CD4-positive, alpha-beta T cell treated with Interleukin-2 at 100 ng/mL for 4 hours (primary cell): ENCODE data around the gene ZNF333.
A peak's percentile ranks its signal among the peaks of the same experiment; 100 is the strongest.

Experiments used
- DNase-seq: peaks from one replicate; pipeline ENCODE4 v3.0.0-alpha.2; 2020; ENCODE audit warnings: low spot score

ZNF333 gene

DNA sequence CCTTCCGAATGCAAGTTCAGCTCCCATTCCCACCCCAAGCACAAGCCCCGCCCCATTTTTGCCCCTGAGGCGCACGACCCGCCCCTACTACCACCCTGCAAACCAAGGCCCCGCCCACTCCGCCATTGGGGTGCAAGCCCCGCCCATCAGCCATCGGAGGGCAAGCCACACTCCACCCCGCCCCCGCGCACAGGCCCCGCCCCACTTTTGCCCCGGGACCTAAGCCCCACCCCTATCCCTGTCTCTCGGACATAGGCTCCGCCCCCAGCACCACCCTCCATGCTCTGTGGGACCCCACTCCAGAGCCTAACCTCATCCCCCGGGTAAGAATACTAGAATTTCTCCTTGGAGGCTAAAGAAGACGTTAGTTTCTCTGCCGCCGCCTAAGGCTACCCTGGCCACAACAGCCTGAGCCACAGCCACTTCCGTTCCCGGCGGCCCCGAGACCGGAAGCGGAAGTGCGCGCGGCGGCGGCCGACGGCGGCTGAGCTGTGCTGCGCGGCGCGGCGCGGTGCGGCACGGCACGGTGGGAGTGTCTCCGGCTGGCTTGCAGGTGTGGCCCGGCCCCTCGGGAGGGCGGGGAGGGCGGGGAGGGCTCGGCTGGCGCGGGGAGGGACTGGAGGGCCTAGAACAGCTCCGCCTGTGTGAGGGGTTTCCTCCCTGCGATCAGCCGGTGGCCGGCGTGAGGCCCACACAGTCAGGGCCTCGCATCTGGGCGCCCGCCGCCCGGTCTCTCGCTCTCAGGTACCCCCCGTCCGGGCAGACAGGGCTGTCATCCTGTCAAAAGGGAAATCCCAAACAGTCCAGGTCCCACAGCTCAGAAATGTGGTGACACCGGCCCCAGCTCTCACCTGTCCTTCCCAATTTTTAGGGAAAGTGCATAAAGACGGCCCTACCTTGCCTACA lies at the start of gene ZNF333:
Gene ZNF333, plus strand, starts transcription at position 451 of the 906 bp plus-strand sequence. CDS start 3,444 bp downstream, outside the sequence.
- peak; percentile 96 for DNase-seq

DNA sequence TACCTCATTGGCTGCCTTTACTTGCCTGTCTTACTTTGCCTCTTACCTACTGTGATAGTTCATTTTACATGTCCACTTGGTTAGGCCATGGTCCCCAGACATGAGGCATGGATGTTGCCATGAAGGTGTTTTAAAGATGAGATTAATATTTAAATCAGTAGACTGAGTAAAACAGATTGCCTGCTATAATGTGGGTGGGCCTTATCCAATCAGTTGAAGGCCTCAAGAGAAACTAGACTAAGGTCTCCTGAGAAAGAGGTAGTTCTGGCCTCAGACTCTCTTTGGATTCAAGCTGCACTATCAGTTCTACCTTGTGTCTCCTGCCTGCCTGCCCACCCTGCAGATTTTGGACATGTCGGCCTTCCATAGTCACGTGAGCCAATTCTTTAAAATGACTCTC lies 41.3 kb upstream of the ZNF333 start:
- DNase-seq, result no peak

GRCh38 chr19:14649020-14649419 lies 40.8 kb upstream of the ZNF333 start:
- no peak for DNase-seq

- DNase-seq, result no peak
These were observed 39.7 kb upstream of the ZNF333 start for GRCh38 chr19:14650161-14650560.

DNA sequence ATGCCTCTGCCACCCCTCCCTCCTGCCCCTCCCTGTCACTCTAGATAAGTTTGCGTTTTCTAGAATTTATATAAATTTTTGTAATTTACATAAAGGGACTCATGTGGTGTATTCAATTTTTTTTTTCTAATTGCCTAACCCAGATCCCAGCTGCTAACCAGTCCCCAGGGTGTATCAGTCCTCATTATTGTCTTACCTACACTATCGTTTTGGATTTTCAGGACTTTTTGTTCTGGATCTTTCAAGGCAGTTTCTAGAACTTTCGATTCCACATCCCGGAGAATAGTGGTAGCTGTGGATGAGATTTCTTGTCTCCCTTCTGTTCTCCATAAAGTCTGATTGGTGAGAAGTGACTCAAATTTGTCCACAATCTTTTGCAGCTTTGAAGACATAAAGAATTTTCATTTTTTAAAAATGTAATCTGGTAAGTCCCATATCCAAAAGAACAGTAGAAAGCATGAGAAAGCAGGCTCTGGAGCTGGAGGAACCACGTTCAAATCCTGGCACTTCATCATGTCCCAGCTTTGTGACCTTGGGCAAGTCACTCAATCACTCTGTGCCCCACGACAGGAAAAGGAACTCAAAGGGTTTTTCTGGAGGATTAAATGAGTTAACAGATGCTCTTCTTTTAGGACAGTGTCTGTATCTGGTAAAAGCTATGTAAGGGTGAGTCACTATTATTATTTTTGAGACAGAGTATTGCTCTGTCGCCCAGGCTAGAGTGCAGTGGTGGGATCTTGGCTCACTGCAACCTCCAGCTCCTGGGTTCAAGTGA lies 34.9 kb upstream of the ZNF333 start:
- no peak for DNase-seq

GRCh38 chr19:14655726-14656125 lies 34.1 kb upstream of the ZNF333 start:
- no peak for DNase-seq

DNA sequence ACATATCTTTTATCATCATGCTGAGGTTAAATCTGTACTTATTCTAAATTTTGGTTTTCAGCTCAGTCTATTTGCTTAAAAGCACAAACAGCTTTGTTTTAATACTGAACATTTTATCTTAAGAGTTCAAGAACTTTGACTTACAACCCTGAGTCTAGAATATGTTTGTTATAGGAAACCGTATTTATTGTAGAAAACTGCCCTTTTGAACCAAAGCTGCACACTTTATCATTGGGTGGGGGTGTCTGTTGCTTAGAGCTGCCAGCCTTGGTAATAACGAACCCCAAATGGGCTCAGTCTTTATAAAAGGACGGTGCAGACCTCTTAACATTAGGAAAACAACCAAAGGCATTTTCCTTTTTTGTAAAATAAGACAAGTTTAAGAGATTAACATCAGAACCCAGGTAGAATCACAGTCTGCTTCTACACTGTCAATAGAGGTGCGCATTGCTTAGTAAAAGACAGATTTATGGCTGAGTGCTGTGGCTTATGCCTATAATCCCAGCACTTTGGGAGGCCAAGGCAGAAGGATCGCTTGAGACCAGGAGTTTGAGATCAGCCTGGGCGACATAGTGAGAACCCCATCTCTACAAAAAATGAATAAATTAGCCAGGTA lies 29.9 kb upstream of the ZNF333 start:
- no peak for DNase-seq

GRCh38 chr19:14661372-14661924 lies 28.4 kb upstream of the ZNF333 start:
- DNase-seq, result no peak

DNA sequence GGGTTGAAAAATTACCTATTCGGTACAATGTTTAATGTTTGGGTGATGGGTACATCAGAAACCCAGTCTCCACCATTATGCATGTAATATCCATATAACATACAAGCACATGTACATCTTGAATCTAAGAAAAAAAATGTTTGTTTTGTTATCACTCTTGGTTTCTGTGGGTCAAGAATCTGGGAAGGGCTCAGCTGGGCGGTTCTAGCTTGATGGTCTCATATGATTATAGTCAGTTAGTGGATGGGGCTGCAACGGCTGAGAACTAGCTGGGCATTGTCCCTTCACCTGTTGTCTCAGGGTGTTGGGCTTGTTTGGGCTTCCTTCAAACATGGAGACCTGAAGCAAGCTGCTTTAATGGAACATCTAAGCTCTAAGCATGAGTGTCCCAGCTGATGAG lies 19.9 kb upstream of the ZNF333 start:
- no peak for DNase-seq

GRCh38 chr19:14670408-14670807 lies 19.4 kb upstream of the ZNF333 start:
- DNase-seq, result no peak

DNA sequence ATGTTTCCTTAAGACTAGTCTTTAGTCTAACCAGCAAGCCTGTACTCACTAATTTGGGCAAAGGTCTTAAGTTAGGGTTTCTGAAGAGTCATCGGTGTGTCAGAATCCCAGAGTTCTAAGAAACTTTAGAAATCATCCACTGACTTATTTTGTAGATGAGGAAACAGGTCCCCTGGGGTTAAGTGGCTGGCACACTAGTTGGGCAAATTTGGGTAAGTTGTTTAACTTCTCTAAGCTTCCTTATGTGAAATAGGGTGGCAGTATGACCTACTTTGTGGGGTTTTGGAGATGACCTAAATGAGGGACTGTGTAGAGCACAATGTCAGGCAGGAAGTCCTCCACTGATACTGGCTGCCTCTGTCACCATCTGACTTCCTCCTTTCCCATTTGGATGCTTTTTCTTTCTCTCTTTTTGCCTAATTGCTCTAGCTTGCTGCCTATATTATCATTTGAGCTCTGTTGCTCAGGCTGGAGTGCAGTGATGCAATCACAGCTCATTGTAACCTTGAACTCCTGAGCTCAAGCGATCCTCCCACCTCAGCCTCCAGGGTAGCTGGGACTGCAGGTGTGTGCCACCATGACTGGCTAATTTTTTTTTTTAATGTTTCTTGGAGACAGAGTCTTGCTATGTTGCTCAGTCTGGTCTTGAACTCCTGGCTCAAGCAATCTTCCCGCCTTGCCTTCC lies 17.5 kb upstream of the ZNF333 start:
- peak; percentile 29 for DNase-seq

DNA sequence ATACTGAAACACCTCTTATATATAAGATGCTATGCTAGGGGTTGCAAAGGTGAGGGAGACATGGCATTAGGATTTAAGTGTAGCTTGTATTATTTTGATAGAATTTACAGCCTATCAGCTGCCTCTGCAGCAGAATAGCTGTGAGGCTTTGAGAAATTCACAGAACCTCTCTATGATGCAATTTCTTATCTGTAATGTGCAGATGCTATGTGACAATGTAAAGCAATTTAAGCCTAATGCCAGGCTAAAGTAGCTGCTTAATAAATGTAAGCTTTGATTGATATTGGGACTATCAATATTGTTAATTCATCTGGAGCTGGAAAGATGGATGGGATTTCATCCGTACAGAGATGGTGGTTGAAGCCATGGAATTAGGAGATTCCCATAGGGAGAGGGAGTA lies 16.8 kb upstream of the ZNF333 start:
- no peak for DNase-seq

DNA sequence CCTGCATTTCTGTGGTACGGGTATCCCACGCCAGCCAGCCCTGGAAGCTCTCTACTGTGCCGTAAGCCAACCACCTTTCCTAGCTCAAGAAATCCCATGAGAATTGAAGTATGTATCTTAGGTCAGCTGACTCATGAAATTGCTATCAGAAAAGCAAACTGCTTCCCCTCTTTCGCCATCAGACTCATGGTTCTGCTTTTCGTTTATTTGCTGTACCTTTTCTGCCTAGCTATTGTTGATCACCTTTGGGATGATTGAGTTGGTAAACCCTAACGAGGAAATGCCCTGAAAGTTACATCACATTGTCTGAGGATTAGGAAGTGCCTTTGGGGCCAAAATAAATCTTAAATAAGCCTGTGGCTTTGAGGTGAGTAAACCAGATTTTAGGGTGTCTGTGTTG lies 15.1 kb upstream of the ZNF333 start, which contains the start of gene ADGRE3:
Gene ADGRE3, minus strand, starts transcription at position 81 of the 400 bp plus-strand sequence. Its CDS starts 74 bp downstream, at position 7.
- no peak for DNase-seq

DNA sequence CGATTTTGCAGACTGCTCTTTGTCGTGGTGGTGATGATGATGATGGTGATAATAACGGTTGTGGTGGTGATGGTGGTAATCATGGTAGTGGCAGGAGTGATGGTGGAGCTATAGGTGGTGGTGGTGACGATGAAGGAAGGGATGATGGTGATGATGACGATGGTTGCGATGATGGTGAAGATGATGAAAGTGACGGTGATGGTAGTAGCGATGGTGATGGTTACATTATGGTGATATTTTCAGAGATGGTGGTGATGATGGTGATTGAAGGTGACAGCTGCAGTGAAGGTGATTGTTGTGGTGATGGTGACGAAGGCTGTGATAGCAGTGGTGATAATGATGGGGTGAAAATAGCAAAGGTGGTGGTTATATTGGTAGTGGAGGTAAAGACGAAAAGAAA lies 13.1 kb upstream of the ZNF333 start:
- DNase-seq, result no peak

DNA sequence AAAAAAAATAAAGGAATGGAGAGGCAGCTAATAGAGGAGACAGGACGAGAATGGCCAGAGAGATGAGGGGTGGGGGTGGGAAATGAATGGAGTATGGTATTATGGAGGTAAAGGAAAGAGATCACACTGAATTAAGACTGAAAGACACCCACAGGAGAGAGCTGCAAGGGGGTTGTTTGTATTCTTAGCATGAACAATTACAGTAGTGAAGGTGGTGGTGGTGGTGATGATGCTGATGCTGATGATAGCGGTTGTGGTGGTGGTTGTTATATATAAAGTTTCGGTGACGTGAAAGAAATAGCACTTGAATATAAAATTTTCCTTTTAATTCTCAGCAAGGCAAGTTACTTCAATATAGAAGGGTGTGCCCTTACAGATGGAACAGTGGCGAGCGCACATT lies 12.4 kb upstream of the ZNF333 start:
- DNase-seq, result no peak

DNA sequence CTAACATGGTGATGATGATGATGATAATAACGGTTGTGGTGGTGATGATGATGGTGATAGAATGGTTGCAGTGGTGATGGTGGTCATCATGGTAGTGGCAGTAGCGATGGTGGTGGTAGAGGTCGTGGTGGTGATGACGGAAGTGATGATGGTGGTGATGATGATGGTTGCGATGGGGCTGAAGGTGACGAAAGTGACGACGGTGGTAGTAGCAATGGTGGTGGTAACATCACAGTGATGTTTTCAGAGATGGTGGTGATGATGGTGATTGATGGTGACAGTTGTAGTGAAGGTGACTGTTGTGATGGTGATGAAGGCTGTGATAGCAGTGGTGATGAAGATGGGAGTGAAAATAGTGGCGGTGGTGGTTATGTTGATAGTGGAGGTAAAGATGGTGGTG lies 11.6 kb upstream of the ZNF333 start:
- DNase-seq, result no peak

DNA sequence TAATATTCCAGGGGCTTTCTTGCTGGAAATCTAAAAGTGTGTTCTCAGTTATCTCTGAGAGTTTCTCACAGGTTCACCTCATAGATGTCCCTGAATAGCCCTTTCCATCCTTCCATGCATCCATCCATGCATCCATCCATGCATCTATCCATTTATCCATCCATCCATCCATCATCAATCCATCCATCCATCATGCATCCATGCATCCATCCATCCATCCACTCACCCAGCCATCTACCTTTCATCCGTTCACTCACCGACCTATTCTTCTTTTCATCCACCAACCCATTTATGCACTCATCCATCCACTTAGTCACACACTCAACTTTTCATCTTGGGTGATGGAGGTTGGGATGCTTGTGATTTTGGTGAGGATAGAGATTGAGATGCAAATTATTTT lies 7.8 kb upstream of the ZNF333 start:
- DNase-seq, result no peak

DNA sequence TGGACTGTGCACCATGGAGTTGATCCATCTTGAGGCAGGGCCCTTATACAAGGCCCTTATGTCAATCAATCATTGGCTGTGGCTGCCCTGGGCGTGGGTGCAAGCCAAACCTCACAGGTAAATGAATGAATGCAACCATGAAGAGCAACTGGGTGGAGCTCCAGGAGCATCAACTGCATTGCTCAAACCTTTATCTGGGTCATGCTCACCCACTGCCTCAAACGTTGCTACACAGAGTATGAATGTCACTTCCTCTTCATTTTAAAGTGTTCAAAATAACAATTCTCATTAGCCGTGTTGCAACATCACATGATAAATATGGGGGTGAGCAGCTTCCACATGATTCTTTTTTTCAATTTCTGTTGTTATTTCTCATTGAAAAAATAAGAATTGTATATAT lies 6.4 kb upstream of the ZNF333 start:
- DNase-seq, result no peak

GRCh38 chr19:14686411-14686810 lies 3.4 kb upstream of the ZNF333 start:
- peak; percentile 40 for DNase-seq

DNA sequence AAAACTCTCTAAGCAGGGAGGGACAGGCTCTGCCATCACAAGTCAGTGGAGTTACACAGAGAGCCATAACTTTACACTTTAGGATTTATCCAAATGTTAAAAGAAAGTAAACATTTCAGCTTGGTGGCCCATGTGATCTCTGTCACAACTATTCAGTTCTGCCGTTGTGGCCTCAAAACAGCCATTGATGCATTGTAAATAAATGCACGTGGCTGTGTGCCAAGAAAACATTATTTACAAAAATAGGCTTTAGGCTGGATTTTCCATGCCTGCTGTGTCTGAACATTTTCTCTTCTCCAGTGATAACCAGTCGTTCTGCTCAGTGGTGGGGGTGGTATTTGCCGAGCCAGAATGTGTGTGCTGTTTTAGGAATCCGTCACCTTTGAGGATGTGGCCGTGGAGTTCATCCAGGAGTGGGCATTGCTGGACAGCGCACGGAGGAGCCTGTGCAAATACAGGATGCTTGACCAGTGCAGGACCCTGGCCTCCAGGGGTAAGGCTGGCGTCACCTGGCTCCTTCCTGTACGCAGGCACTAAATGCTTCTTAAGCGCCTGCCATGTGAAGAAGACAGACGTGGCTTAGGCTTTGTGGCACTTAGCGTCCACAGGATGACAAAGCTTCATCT lies 4.9 kb downstream of the ZNF333 start:
- DNase-seq, result no peak

- no peak for DNase-seq
These were observed 5.6 kb downstream of the ZNF333 start for GRCh38 chr19:14695471-14695870.
